Fibroblast of the aortic adventitia (primary cell): ENCODE results near the gene JAZF1. TPM values are rescaled to one million over a fixed set of nuclear protein-coding genes. Genes with fewer than 3 reads are reported as not detected.

Source experiments
- DNase-seq: peaks from one replicate; pipeline ENCODE4 v3.0.0-alpha.2; 2010; ENCODE audit warnings: low read depth
- H3K4me3 ChIP-seq: 2 replicates; pipeline ENCODE4 v1.5.1; 2011; ENCODE audit warnings: low read depth, mild to moderate bottlenecking, control low read depth, low read length, moderate library complexity
- total RNA-seq: library from RNA; depleted of rRNA; stranded (reverse); fragments of >200 nt; gene quantifications from 2 replicates; pipeline ENCODE4 v1.2.3, GENCODE V29; 2012; ENCODE audit warnings: low replicate concordance
- TF ChIP-seq, protein P1 (sequence below): IDR thresholded peaks from 2 replicates; pipeline ENCODE4 v1.5.1; 2011; ENCODE audit warnings: mild to moderate bottlenecking, low read length, control low read depth, inconsistent platforms; ENCODE audit not compliant: insufficient read depth

Gene JAZF1
- total RNA-seq, 1 donor = 8.3 TPM

DNA sequence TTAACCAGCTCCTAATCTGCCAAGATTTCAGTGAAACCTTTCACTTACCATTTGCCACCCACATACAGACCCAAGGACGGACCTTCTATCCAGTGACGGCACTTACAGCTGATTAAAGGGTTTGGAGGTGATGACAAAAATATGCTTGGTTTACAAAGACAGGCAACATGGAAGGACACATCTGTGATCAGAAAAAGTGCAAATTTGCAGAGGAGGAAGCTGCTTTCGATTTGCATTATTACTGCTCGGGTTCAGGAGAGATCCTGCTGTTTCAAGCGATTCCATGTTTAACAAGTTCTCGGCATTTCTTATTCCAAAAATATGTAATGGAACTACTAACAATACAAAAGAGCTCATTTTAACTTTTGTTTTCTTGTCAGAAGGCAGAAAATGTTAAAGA lies 109.0 kb downstream of the JAZF1 start:
- DNase-seq = no peak
- TF ChIP-seq, protein P1, sequence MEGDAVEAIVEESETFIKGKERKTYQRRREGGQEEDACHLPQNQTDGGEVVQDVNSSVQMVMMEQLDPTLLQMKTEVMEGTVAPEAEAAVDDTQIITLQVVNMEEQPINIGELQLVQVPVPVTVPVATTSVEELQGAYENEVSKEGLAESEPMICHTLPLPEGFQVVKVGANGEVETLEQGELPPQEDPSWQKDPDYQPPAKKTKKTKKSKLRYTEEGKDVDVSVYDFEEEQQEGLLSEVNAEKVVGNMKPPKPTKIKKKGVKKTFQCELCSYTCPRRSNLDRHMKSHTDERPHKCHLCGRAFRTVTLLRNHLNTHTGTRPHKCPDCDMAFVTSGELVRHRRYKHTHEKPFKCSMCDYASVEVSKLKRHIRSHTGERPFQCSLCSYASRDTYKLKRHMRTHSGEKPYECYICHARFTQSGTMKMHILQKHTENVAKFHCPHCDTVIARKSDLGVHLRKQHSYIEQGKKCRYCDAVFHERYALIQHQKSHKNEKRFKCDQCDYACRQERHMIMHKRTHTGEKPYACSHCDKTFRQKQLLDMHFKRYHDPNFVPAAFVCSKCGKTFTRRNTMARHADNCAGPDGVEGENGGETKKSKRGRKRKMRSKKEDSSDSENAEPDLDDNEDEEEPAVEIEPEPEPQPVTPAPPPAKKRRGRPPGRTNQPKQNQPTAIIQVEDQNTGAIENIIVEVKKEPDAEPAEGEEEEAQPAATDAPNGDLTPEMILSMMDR = no peak
- H3K4me3 ChIP-seq = no peak overlapping the region

DNA sequence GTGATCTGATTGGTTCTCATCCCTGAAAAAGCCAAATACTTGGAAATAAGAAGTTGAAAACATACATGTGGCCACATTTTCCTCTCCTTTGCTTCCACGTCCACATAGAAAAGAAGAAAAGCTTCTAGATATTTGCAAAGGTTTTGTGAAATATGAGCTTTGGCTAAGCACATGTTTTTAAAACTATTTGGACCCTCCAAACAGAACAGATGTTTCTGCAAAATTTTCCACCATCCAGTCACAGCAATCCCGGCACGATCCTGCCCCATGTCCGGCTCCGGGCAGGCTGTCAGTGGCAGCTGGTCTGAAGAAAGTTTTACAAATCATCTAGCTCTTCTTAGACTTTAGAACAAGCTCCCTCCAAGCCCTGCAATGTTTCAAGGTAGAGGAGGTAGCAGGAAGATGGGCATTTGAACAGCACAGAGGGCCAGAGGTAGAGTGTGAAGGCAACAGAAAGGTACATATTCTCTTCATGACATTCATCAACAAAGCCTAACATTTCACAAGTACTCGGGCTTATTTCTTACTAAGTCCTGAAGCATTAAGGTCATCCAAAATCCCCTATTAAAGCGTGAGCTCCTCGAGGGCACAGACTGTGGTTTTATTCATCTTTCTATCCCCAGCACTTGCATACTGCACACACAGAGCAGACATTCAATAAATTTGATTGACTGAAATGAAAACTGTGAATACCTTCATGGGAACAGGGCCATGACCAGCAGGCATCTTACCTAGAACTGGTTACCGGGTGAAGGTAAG lies 110.1 kb downstream of the JAZF1 start:
- TF ChIP-seq, protein P1 = no peak
- DNase-seq = no peak
- no peak overlapping the region for H3K4me3 ChIP-seq

DNA sequence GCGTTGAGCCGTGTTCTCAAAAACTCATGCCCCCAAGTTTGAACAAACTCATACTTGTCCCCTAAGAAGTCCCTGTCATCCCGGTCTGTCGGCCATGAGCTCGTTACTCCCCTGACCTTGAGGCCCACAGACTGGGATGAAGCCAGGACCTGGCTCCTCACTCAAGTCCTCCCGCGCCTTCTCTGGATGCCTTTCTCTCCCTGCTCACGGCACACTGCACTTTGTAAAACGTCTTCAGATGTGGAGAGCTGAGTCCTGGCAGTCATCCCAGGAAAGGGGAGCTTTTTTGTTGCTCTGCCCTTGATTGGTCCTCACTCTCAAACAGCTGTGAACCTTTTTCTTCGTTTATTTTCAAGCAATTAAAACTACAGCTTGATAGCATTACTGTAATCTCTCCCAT lies 110.8 kb downstream of the JAZF1 start:
- H3K4me3 ChIP-seq = no peak overlapping the region
- TF ChIP-seq, protein P1 = no peak
- DNase-seq = peak; percentile 88

DNA sequence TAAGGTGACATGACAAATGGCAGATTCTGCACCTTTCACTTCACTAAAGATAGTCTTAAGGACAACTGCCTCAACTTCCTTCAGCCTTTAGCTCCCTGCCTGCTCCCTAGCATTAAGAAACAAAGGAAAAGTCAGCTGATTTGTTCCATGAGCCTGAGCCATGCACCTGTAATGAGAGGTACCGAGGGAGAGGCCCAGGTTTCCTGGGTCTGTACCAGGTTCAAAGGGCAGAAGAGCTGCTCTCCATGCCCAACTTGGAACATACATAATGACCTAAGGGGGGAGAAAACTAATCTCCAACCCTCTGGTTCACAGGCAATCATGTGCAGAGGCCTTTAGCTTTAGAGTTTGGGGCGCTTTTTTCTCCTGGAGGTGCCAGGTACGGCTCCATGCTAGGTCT lies 111.2 kb downstream of the JAZF1 start:
- no peak overlapping the region for H3K4me3 ChIP-seq
- TF ChIP-seq, protein P1 = no peak
- no peak for DNase-seq

DNA sequence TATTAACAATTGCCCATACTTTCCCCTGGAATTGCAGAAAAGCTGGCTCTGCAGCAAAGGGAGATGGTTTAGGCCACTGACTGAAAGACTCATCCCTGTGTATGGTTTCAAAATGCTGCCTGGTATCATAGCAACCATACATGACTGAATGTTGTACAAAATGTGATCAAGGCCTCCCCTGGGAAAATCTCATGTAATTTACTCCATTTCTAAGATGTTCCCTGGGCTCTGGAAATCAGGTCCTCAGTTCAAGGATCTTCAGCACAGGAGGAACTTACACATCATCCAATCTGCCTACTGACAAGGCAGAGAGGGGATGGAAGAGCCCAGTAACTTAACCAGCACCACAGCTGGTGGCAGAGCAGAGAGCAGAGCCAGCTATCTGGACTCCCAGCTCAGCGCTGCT lies 111.8 kb downstream of the JAZF1 start:
- TF ChIP-seq, protein P1 = no peak
- DNase-seq = peak; percentile 35
- H3K4me3 ChIP-seq = no peak overlapping the region

DNA sequence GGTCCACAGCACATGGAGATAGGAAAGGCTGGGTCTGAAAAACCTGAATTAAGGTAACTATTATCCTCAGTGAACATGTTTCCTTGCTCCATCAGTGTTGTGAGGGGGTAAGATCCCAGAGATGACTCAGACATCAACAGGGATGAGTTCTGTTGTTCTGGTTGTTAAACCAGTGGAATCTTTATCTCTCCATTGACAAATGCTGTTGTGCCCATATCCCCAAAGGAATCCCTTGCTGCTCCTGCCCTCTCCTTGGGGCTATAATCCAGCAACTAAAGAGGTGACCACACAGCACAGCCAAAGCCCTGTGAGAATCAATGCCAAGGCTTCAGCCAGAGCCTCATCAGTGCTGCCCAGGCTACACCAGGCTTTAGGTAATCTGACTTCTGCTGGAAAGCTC lies 113.4 kb downstream of the JAZF1 start:
- H3K4me3 ChIP-seq = no peak overlapping the region
- TF ChIP-seq, protein P1 = no peak
- no peak for DNase-seq
